SK-N-SH treated with all-trans-retinoic acid at 6 μM for 48 hours (cell line): ENCODE measurements around the gene EDC3.
A peak's percentile ranks its signal among the peaks of the same experiment; 100 is the strongest.
"Not testable (repeated sequence)": the region's sequence is repeated elsewhere in the genome, so short reads cannot be mapped to it uniquely, and the experiment has no call there.

Experiments used
- ATAC-seq: fragments of 200-7000 bp; cut with Tn5 transposase; 3 replicates; pipeline ENCODE4 v1.9.1; 2020; ENCODE audit warnings: mild to moderate bottlenecking, moderate library complexity
- ARNTL ChIP-seq: fragments of 450-650 bp; formaldehyde crosslinking; IDR thresholded peaks from 2 replicates; pipeline ENCODE4 v1.5.0; 2020; ENCODE audit warnings: low read depth, mild to moderate bottlenecking, moderate library complexity, borderline replicate concordance
- BACH2 ChIP-seq: fragments of 250-450 bp; sonication (Bioruptor Pico); IDR thresholded peaks from 2 replicates; pipeline ENCODE4 v1.9.0; 2021; ENCODE audit warnings: mild to moderate bottlenecking, borderline replicate concordance
- CREB5 ChIP-seq: fragments of 250-450 bp; sonication (Bioruptor Pico); IDR thresholded peaks from 2 replicates; pipeline ENCODE4 v1.5.1; 2020; ENCODE audit warnings: low read depth, mild to moderate bottlenecking, moderate library complexity
- CSDC2 ChIP-seq: fragments of 250-450 bp; sonication (Bioruptor Pico); IDR thresholded peaks from 2 replicates; pipeline ENCODE4 v1.5.0; 2020; ENCODE audit warnings: mild to moderate bottlenecking, moderate library complexity
- CSRNP3 ChIP-seq: fragments of 250-450 bp; sonication (Bioruptor Pico); IDR thresholded peaks from 2 replicates; pipeline ENCODE4 v1.5.1; 2021; ENCODE audit warnings: mild to moderate bottlenecking, moderate library complexity
- ESRRG ChIP-seq: fragments of 250-450 bp; sonication (Bioruptor Pico); IDR thresholded peaks from 2 replicates; pipeline ENCODE4 v1.6.1; 2021; ENCODE audit warnings: mild to moderate bottlenecking
- GLIS3 ChIP-seq: fragments of 250-450 bp; sonication (Bioruptor Pico); IDR thresholded peaks from 2 replicates; pipeline ENCODE4 v1.5.0; 2020; ENCODE audit warnings: mild to moderate bottlenecking, moderate library complexity
- ISL1 ChIP-seq: fragments of 250-450 bp; sonication (Bioruptor Pico); IDR thresholded peaks from 2 replicates; pipeline ENCODE4 v2.1.2; 2022; ENCODE audit warnings: mild to moderate bottlenecking, moderate library complexity
- OSR1 ChIP-seq: fragments of 250-450 bp; sonication (Bioruptor Pico); IDR thresholded peaks from 2 replicates; pipeline ENCODE4 v1.8.0; 2022; ENCODE audit warnings: moderate library complexity, mild to moderate bottlenecking, inconsistent platforms
- PATZ1 ChIP-seq: fragments of 250-450 bp; sonication (Bioruptor Pico); IDR thresholded peaks from 2 replicates; pipeline ENCODE4 v1.8.0; 2020; ENCODE audit warnings: mild to moderate bottlenecking, moderate library complexity, borderline replicate concordance
- POU6F1 ChIP-seq: fragments of 250-450 bp; sonication (Bioruptor Pico); IDR thresholded peaks from 2 replicates; pipeline ENCODE4 v1.8.0; 2021; ENCODE audit warnings: low read depth, mild to moderate bottlenecking, moderate library complexity, borderline replicate concordance
- PPARA ChIP-seq: fragments of 250-450 bp; sonication (Bioruptor Pico); IDR thresholded peaks from 2 replicates; pipeline ENCODE4 v1.5.0; 2020; ENCODE audit warnings: mild to moderate bottlenecking, borderline replicate concordance
- TCF4 ChIP-seq: fragments of 250-450 bp; sonication (Bioruptor Pico); IDR thresholded peaks from 2 replicates; pipeline ENCODE4 v1.8.0; 2021; ENCODE audit warnings: mild to moderate bottlenecking, moderate library complexity, borderline replicate concordance
- TOX ChIP-seq: fragments of 250-450 bp; sonication (Bioruptor Pico); IDR thresholded peaks from 2 replicates; pipeline ENCODE4 v1.8.0; 2021; ENCODE audit warnings: mild to moderate bottlenecking, moderate library complexity, borderline replicate concordance
- TSHZ2 ChIP-seq: fragments of 250-450 bp; sonication (Bioruptor Pico); IDR thresholded peaks from 2 replicates; pipeline ENCODE4 v1.5.0; 2020; ENCODE audit warnings: mild to moderate bottlenecking, moderate library complexity
- ZC3H10 ChIP-seq: fragments of 250-450 bp; sonication (Bioruptor Pico); IDR thresholded peaks from 2 replicates; pipeline ENCODE4 v1.5.1; 2021; ENCODE audit warnings: mild to moderate bottlenecking, moderate library complexity
- ZFP3 ChIP-seq: fragments of 250-450 bp; sonication (Bioruptor Pico); IDR thresholded peaks from 2 replicates; pipeline ENCODE4 v1.5.0; 2020; ENCODE audit warnings: mild to moderate bottlenecking, moderate library complexity
- ZFP30 ChIP-seq: fragments of 450-650 bp; formaldehyde crosslinking; IDR thresholded peaks from 2 replicates; pipeline ENCODE4 v1.5.0; 2022; ENCODE audit warnings: mild to moderate bottlenecking, moderate library complexity
- ZNF8 ChIP-seq: fragments of 450-650 bp; formaldehyde crosslinking; IDR thresholded peaks from 2 replicates; pipeline ENCODE4 v1.5.0; 2020; ENCODE audit warnings: mild to moderate bottlenecking, moderate library complexity

Gene EDC3

GRCh38 chr15:74695597-74696397 lies at the start of gene EDC3:
EDC3 (minus strand) TSS chr15:74696024; CDS start chr15:74675124, 20,900 bp downstream.
- peak; percentile 96 for ATAC-seq

GRCh38 chr15:74742422-74742821 lies 46.6 kb upstream of the EDC3 start:
- no peak for ATAC-seq
- TF ChIP-seq ZFP30 (CRISPR knock-in tag) (no peak), OSR1 (no peak)

More at GRCh38 chr15:74695597-74696397, at the start of gene EDC3:
- TF ChIP-seq GLIS3 (CRISPR knock-in tag) = no peak
- TF ChIP-seq TCF4 (CRISPR knock-in tag) = no peak
- no peak for TF ChIP-seq ARNTL (CRISPR knock-in tag)
- TF ChIP-seq BACH2 (CRISPR knock-in tag) = no peak
- no peak for TF ChIP-seq CREB5 (CRISPR knock-in tag)
- no peak for TF ChIP-seq ZFP30 (CRISPR knock-in tag)
- no peak for TF ChIP-seq POU6F1 (CRISPR knock-in tag)
- TF ChIP-seq ZNF8 (CRISPR knock-in tag) = no peak
- TF ChIP-seq ISL1 (CRISPR knock-in tag) = no peak
- no peak for TF ChIP-seq ZFP3 (CRISPR knock-in tag)
- TF ChIP-seq CSRNP3 (CRISPR knock-in tag) = no peak
- no peak for TF ChIP-seq PPARA (CRISPR knock-in tag)
- no peak for TF ChIP-seq TOX
- no peak for TF ChIP-seq CSDC2
- TF ChIP-seq OSR1 = no peak
- TF ChIP-seq ZC3H10 (CRISPR knock-in tag) = no peak

- ATAC-seq = not testable (repeated sequence)
Observed at GRCh38 chr15:74738239-74738638, 42.4 kb upstream of the EDC3 start.

- no peak for ATAC-seq
- TF ChIP-seq TSHZ2 (CRISPR knock-in tag) (no peak), PPARA (CRISPR knock-in tag) (no peak), ZNF8 (CRISPR knock-in tag) (no peak), PATZ1 (CRISPR knock-in tag) (no peak), ESRRG (CRISPR knock-in tag) (no peak), OSR1 (no peak), CREB5 (CRISPR knock-in tag) (no peak), ZC3H10 (CRISPR knock-in tag) (no peak), ZFP3 (CRISPR knock-in tag) (no peak), BACH2 (CRISPR knock-in tag) (no peak)
Observed at GRCh38 chr15:74735305-74735704, 39.5 kb upstream of the EDC3 start.
